DMS 273 treated with DMSO at 0.1 percent for 48 hours (cell line): ENCODE measurements around the gene SLC4A1.

ENCODE experiments used
- DNase-seq: peaks from one replicate; lab custom pipeline; 2025; lab: John Stamatoyannopoulos, UW

SLC4A1 gene

DNA sequence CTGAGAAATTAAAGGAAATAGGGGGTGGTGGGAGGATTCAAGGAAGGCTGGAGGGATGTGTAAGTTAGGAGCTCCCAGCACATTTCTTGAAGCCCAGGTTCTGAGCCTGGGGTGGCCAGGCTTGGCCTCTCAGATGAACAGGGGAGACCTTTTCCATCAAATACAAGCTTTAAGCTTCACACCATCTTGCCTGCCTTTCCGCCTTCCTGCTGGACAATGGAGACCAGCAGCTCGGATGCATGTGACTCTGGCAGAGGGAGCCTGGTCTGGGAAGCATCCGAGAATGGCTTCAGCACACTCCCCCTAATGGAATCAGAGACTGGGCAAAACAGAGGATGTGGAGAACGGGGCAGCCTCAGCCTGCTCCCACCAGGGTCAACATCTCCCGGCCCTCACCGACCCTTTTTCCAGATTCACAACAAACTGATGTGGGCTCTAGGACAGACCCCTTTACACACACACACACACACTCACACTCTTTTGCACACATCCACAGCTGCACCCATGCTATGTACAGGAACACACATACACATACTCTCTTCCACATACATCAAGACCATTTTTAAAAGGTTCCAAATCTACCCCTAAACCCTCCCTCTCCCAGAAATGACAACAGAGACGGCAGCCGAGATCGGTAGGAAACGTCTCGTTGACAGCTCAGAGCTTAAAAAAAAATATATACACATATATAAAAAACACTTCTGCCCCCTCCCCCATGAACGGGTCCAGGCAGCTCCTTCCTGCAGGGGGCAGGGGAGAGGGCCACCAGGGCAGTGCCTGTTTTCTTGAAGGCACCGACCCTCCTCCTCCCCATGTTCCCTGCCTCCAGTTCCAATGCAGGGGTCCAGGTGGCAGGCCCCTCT, 61.7 kb downstream of the SLC4A1 start:
- no peak for DNase-seq

DNA sequence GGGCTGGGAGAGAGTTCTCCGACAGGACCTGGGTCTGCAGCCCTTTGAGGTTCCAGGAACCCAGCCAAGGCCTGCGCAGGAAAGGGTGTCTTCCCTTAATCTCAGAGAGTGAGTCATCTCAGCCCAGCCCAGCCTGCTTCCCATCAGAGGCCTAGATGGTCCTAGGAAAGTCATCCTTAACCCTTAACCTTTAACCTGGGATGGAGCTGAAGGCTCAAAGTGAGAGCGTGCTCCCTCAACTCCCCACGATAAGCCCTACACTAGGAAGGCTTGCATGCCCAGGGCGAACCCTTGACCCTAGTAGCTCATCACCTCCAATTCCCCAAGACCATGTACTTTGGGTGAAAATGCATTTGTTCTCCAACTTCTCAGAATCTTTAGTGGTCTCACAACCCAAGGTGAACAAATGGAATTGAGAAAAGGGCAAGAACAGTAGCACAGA, 63.5 kb downstream of the SLC4A1 start:
- no peak for DNase-seq

GRCh38 chr17:44203731-44204440, 64.0 kb downstream of the SLC4A1 start:
- peak; percentile 27 for DNase-seq

DNA sequence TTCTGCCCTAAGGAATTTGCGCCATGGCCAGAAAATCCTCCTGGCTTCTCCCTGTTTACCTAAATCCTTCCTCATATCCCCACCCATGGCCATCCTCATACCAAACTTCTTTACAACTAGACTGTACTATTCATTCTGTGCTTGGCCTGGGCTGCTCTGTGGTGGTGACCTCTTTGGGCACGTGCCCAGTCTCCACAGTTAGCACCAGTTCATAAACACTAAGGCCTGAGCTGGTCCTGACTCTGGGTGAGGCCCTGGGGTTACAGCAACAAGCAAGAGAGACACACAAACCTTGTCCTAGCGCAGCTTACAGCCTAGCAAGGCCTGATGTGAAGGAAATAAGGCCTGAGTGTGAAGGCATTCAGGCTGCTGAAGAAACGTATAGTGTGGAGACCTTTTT, 65.2 kb downstream of the SLC4A1 start:
- DNase-seq, result no peak

GRCh38 chr17:44200478-44201155, 67.3 kb downstream of the SLC4A1 start:
- no peak for DNase-seq

GRCh38 chr17:44199553-44200477, 68.1 kb downstream of the SLC4A1 start, which contains the start of gene ATXN7L3:
ATXN7L3 (minus strand) TSS chr17:44199884; CDS start chr17:44198070, 1,814 bp downstream.
- DNase-seq, result peak; percentile 93

GRCh38 chr17:44198721-44199552, 69.0 kb downstream of the SLC4A1 start:
- DNase-seq, result no peak
